SU-DHL-6 (cell line): ENCODE results near the gene TSPYL1.

Experiments used
- H2AFZ ChIP-seq: fragments of 200-600 bp; sonication (generic); 2 replicates; pipeline ENCODE4 v1.6.1; 2014; ENCODE audit warnings: low read depth, mild to moderate bottlenecking, moderate library complexity, mixed read lengths, antibody characterized with exemption, low read length; ENCODE audit not compliant: severe bottlenecking
- H3F3A ChIP-seq: fragments of 200-600 bp; shearing (Covaris generic); 2 replicates; pipeline ENCODE4 v1.6.0; 2016; ENCODE audit warnings: antibody characterized with exemption, mild to moderate bottlenecking; ENCODE audit not compliant: insufficient read depth
- H3K27ac ChIP-seq: fragments of 200-600 bp; sonication (generic); 2 replicates; pipeline ENCODE4 v1.5.1; 2016; ENCODE audit warnings: low read depth, mild to moderate bottlenecking, low read length, moderate library complexity, mixed read lengths
- H3K27me3 ChIP-seq: fragments of 200-600 bp; sonication (generic), shearing (Covaris generic); 2 replicates; pipeline ENCODE4 v1.6.0; 2014; ENCODE audit warnings: mild to moderate bottlenecking, low read length
- H3K36me3 ChIP-seq: fragments of 200-600 bp; sonication (generic); 2 replicates; pipeline ENCODE4 v1.6.1; 2014; ENCODE audit warnings: mild to moderate bottlenecking, low read length, mixed read lengths
- H3K4me2 ChIP-seq: fragments of 300-600, 200-600 bp; shearing (Covaris generic), sonication (generic); 2 replicates; pipeline ENCODE4 v1.6.0; 2014; ENCODE audit warnings: low read length, low read depth, mild to moderate bottlenecking; ENCODE audit not compliant: poor library complexity, severe bottlenecking
- H3K4me3 ChIP-seq: fragments of 200-600 bp; sonication (generic); 2 replicates; pipeline ENCODE4 v1.5.1; 2014; ENCODE audit warnings: antibody characterized with exemption, low read length, mild to moderate bottlenecking, mixed read lengths; ENCODE audit not compliant: insufficient read depth, poor library complexity, severe bottlenecking
- H3K79me2 ChIP-seq: fragments of 200-600 bp; sonication (generic); 2 replicates; pipeline ENCODE4 v1.6.1; 2014; ENCODE audit warnings: mild to moderate bottlenecking, low read length, moderate library complexity; ENCODE audit not compliant: insufficient read depth
- H3K9ac ChIP-seq: fragments of 200-600 bp; sonication (generic); 2 replicates; pipeline ENCODE4 v1.7.0; 2014; ENCODE audit warnings: mild to moderate bottlenecking, low read length
- H3K9me2 ChIP-seq: fragments of 200-600 bp; sonication (generic); replicated peaks from 2 replicates; pipeline ENCODE4 v1.6.1; 2014; ENCODE audit warnings: low read length; ENCODE audit not compliant: insufficient read depth
- H3K9me3 ChIP-seq: fragments of 200-600 bp; sonication (generic); 2 replicates; pipeline ENCODE4 v1.6.1; 2014; ENCODE audit warnings: low read length, mixed read lengths; ENCODE audit not compliant: insufficient read depth
- H4K20me1 ChIP-seq: fragments of 200-600 bp; sonication (generic); 2 replicates; pipeline ENCODE4 v1.6.1; 2014; ENCODE audit warnings: low read depth, mild to moderate bottlenecking, antibody characterized with exemption, low read length, moderate library complexity, mixed read lengths
- CTCF ChIP-seq: fragments of 200-600 bp; sonication (generic); IDR thresholded peaks from one replicate; pipeline ENCODE4 v1.5.1; 2017; ENCODE audit warnings: antibody characterized with exemption, mild to moderate bottlenecking, low read length, moderate library complexity; ENCODE audit not compliant: insufficient read depth, poor library complexity, severe bottlenecking
- EZH2phosphoT487 ChIP-seq: fragments of 200-600 bp; sonication (generic), shearing (Covaris generic); conservative IDR thresholded peaks from 2 replicates; pipeline ENCODE4 v1.6.1; 2018; ENCODE audit warnings: mild to moderate bottlenecking, antibody characterized with exemption, low read length, moderate library complexity, mixed read lengths

The TSPYL1 gene

DNA sequence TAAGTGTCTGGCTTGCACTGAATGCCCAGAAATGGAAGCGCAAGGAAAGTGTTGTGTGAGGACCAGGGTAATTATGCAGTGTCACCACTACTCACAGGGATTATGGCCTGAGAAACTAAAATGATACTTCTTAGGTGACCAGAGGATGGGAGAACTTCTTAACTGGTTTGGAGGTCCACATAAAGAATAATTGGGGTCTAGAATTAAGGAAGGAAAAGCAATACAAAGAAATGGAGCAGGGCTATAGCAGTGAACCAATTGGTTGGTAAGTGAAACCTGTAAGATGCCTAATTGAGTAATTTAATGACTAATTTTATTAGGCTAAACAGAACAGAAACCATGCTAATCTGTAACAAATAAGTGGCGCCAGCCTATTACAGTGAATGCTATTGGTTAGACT lies 31.2 kb downstream of the TSPYL1 start:
- Histone ChIP-seq H3K4me2 (no peak overlapping the region), H3K79me2 (no peaks in the 10 kb centered on the region), H3K9me3 (no peaks in the 10 kb centered on the region), H3K27ac (no peak overlapping the region), H2AFZ (no peak overlapping the region), H3K36me3 (no peaks in the 10 kb centered on the region), H4K20me1 (no peaks in the 10 kb centered on the region), H3K27me3 (no peaks in the 10 kb centered on the region), H3K9ac (no peak overlapping the region), H3K9me2 (no peaks in the 10 kb centered on the region), H3K4me3 (no peak overlapping the region), H3F3A (no peaks in the 10 kb centered on the region)
- TF ChIP-seq CTCF, result no peak
- no peak for TF ChIP-seq EZH2phosphoT487

DNA sequence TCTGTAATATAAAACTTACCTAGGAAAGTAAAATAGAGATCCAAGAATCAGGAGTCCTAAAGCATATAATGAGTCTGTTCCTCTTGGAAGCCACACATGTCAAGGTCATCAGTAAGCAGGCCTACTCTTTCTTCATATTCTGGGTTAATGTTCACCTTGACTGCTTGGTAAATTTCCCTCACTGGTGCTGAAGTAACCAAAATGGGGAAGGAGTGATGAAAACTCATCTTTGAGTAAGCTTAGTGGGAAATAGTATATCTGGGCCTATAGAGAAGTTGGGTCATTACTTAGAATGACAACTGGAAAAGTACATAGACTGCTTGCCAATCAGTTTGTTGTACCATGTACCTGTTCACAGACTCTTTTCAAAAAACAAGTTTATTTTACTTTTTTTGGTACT lies 32.4 kb downstream of the TSPYL1 start:
- Histone ChIP-seq H4K20me1 (no peaks in the 10 kb centered on the region), H3K27ac (no peak overlapping the region), H3K4me3 (no peak overlapping the region), H3K9me2 (no peaks in the 10 kb centered on the region), H3K36me3 (no peaks in the 10 kb centered on the region), H3K9me3 (no peaks in the 10 kb centered on the region), H3K9ac (no peak overlapping the region), H2AFZ (no peak overlapping the region), H3K27me3 (no peaks in the 10 kb centered on the region), H3K79me2 (no peaks in the 10 kb centered on the region), H3F3A (no peaks in the 10 kb centered on the region), H3K4me2 (no peak overlapping the region)
- no peak for TF ChIP-seq CTCF
- TF ChIP-seq EZH2phosphoT487, result no peak

- H3K4me2 ChIP-seq, result no peak overlapping the region
- no peak overlapping the region for H3K9ac ChIP-seq
- H3K79me2 ChIP-seq, result no peaks in the 10 kb centered on the region
- H2AFZ ChIP-seq, result no peak overlapping the region
- TF ChIP-seq CTCF (no peak), EZH2phosphoT487 (no peak)
- no peak overlapping the region for H3K4me3 ChIP-seq
- no peaks in the 10 kb centered on the region for H3K9me2 ChIP-seq
- no peaks in the 10 kb centered on the region for H3K9me3 ChIP-seq
- H3F3A ChIP-seq, result no peaks in the 10 kb centered on the region
- no peaks in the 10 kb centered on the region for H3K27me3 ChIP-seq
- no peaks in the 10 kb centered on the region for H3K36me3 ChIP-seq
- H3K27ac ChIP-seq, result no peak overlapping the region
- no peaks in the 10 kb centered on the region for H4K20me1 ChIP-seq
Measured at GRCh38 chr6:116246089-116246488, 33.6 kb downstream of the TSPYL1 start.

- Histone ChIP-seq H3K9ac (no peak overlapping the region), H2AFZ (no peak overlapping the region), H3K9me3 (no peaks in the 10 kb centered on the region), H3K27me3 (no peaks in the 10 kb centered on the region), H3F3A (no peaks in the 10 kb centered on the region), H3K79me2 (no peaks in the 10 kb centered on the region), H4K20me1 (no peaks in the 10 kb centered on the region), H3K4me3 (no peak overlapping the region), H3K36me3 (no peaks in the 10 kb centered on the region), H3K9me2 (no peaks in the 10 kb centered on the region), H3K4me2 (no peak overlapping the region), H3K27ac (no peak overlapping the region)
- TF ChIP-seq EZH2phosphoT487, result no peak
Measured at GRCh38 chr6:116244284-116244683, 35.4 kb downstream of the TSPYL1 start.
